ENCODE results near the gene CYRIA.

GRCh38 chr2:16700551-16701259, 35.1 kb upstream of the CYRIA start:
- TF ChIP-seq GATA2 (IDR thresholded peaks at IDR 0.05; ENCODE audit: low read depth, low read length) (no peak), GATA3 (IDR thresholded peaks at IDR 0.05; ENCODE audit: low read depth, low read length) (no peak)

Measured in SH-SY5Y (cell line).